Keratinocyte (primary cell): ENCODE measurements around the gene RHOXF2B. TPM values are rescaled to one million over a fixed set of nuclear protein-coding genes. Genes with fewer than 3 reads are reported as not detected.

Source experiments
- DNase-seq: peaks from one replicate; pipeline ENCODE4 v3.0.0-alpha.2; 2011; ENCODE audit warnings: low read depth, missing footprints, low spot score
- FAIRE-seq: peaks from 2 replicates; lab custom pipeline; 2011; peaks lifted over from hg19 to GRCh38; lab: Jason Lieb, UNC
- H2AFZ ChIP-seq: 2 replicates; pipeline ENCODE4 v1.6.0; 2012; ENCODE audit warnings: low read length, control low read depth, inconsistent platforms; ENCODE audit not compliant: control insufficient read depth
- H3K27ac ChIP-seq: 2 replicates; pipeline ENCODE4 v1.5.1; 2011; ENCODE audit warnings: low read length; ENCODE audit not compliant: control insufficient read depth, insufficient read depth
- H3K27me3 ChIP-seq: 3 replicates; pipeline ENCODE4 v1.6.0; 2011; ENCODE audit warnings: low read length; ENCODE audit not compliant: control insufficient read depth, insufficient read depth; ENCODE audit errors: extremely low read depth
- H3K36me3 ChIP-seq, 2 experiments: 2 replicates in 1 of 2; 3 replicates in 1 of 2; pipeline ENCODE4 v1.5.1; 2011; ENCODE audit warnings: low read length in 2 of 2, mild to moderate bottlenecking in 1 of 2; ENCODE audit not compliant: control insufficient read depth in 2 of 2, insufficient read depth in 2 of 2; ENCODE audit errors: extremely low read depth in 1 of 2
- H3K4me1 ChIP-seq: 3 replicates; pipeline ENCODE4 v1.5.1; 2011; ENCODE audit warnings: low read length; ENCODE audit not compliant: control insufficient read depth, insufficient read depth; ENCODE audit errors: extremely low read depth
- H3K4me2 ChIP-seq: 3 replicates; pipeline ENCODE4 v1.6.0; 2011; ENCODE audit warnings: low read depth, low read length; ENCODE audit not compliant: control insufficient read depth, insufficient read depth; ENCODE audit errors: extremely low read depth
- H3K4me3 ChIP-seq, 3 experiments: fragments of 200-600 bp in 1 of 3; sonication (generic) in 1 of 3; 2 replicates in 2 of 3; 3 replicates in 1 of 3; pipeline ENCODE4 v1.5.1; 2011 to 2016; ENCODE audit warnings: low read length in 3 of 3, mild to moderate bottlenecking in 3 of 3, control low read depth in 2 of 3, inconsistent platforms in 1 of 3, low read depth in 1 of 3, mixed read lengths in 1 of 3, mixed run types in 1 of 3, moderate library complexity in 1 of 3; ENCODE audit not compliant: control insufficient read depth in 2 of 3, insufficient read depth in 2 of 3; ENCODE audit errors: extremely low read depth in 1 of 3
- H3K79me2 ChIP-seq: 2 replicates; pipeline ENCODE4 v1.6.0; 2012; ENCODE audit warnings: low read length; ENCODE audit not compliant: control insufficient read depth, insufficient read depth
- H3K9ac ChIP-seq: 3 replicates; pipeline ENCODE4 v1.6.0; 2011; ENCODE audit warnings: low read length; ENCODE audit not compliant: control insufficient read depth, insufficient read depth; ENCODE audit errors: extremely low read depth
- H3K9me1 ChIP-seq: 3 replicates; pipeline ENCODE4 v1.6.0; 2011; ENCODE audit warnings: low read length; ENCODE audit not compliant: control insufficient read depth, insufficient read depth; ENCODE audit errors: extremely low read depth
- H3K9me3 ChIP-seq: 2 replicates; pipeline ENCODE4 v1.5.1; 2012; ENCODE audit warnings: low read depth, low read length; ENCODE audit not compliant: control insufficient read depth
- H4K20me1 ChIP-seq: 3 replicates; pipeline ENCODE4 v1.6.0; 2011; ENCODE audit warnings: low read length; ENCODE audit not compliant: control insufficient read depth, insufficient read depth; ENCODE audit errors: extremely low read depth
- CTCF ChIP-seq, 3 experiments: IDR thresholded peaks in 1 of 3; conservative IDR thresholded peaks in 1 of 3; optimal IDR thresholded peaks in 1 of 3; 2 replicates in 2 of 3; 3 replicates in 1 of 3; pipeline versions ENCODE3 to v1.5.1; 2011; ENCODE audit warnings: low read length in 3 of 3, mild to moderate bottlenecking in 3 of 3, moderate library complexity in 2 of 3, control low read depth in 1 of 3, inconsistent platforms in 1 of 3; ENCODE audit not compliant: insufficient read depth in 2 of 3; ENCODE audit errors: extremely low read depth in 1 of 3
- EZH2 ChIP-seq: IDR thresholded peaks from one replicate; pipeline ENCODE4 v1.6.1; 2012; ENCODE audit warnings: inconsistent platforms, mild to moderate bottlenecking, low read length, moderate library complexity
- dilution Hi-C: fragments of 300-500 bp; cut with MboI; formaldehyde crosslinking; loops from one replicate; pipeline ENCODE4 v1.7.0; 2020; ENCODE audit warnings: low sequenced_read_pairs; ENCODE audit not compliant: extremely low pct_ligation_motif_present
- polyA plus RNA-seq, 5 experiments: library from polyadenylated mRNA; depleted of rRNA in 3 of 5; stranded (reverse) in 3 of 5; stranded (forward) in 1 of 5; unstranded in 1 of 5; fragments of >200 nt; gene quantifications; 1 replicate in 1 of 5; 2 replicates in 3 of 5; 3 replicates in 1 of 5; pipeline versions ENCODE4 v1.2.1 to v1.2.3, GENCODE V29; 2011 to 2012; ENCODE audit warnings: missing spikeins in 2 of 5, low read depth in 1 of 5, low replicate concordance in 1 of 5

RHOXF2B gene
- polyA plus RNA-seq, 1 donor (not counting 4 experiments of a cell fraction or from before 2014, with no cell fraction given): 0.03 TPM

- H2AFZ ChIP-seq: no peak within 1 kb of the TSS
- dilution Hi-C loops: no loop called here
Measured at GRCh38 chrX:120115438-120115963, 38.0 kb upstream of the RHOXF2B start, which contains the start of gene RHOXF1. Gene RHOXF1 (minus strand): TSS chrX:120115913. CDS start chrX:120115862, 51 bp downstream.

DNA sequence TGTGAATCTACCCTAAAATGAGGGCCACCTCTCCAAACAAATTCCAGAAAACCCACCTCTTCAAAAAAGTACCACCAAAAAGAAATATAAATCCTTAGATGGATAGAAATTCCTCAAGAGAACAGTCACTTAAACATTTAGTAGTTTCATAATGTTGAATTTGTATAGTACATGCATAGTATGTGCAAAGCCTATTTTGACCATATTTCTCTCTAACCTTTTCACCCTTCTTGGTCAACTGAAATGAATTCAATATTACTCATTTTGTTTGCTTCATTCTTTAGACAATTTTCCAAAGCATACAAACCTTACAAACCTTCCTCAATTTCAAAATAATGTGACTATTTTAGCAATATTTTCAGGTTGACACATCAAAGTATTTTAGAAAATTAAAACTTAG, 34.1 kb upstream of the RHOXF2B start:
- TF ChIP-seq EZH2 (no peak), CTCF (optimal IDR thresholded peaks at IDR 0.05 in 1 of 3, IDR thresholded peaks at IDR 0.05 in 1 of 3, conservative IDR thresholded peaks at IDR 0.05 in 1 of 3; ENCODE audit: extremely low read depth in 1 of 3, insufficient read depth in 2 of 3, low read length in 3 of 3) (no peak)
- Histone ChIP-seq H3K9me1 (no peaks in the 10 kb centered on the region), H3K79me2 (no peaks in the 10 kb centered on the region), H3K9me3 (no peaks in the 10 kb centered on the region), H3K36me3 (no peaks in the 10 kb centered on the region), H3K4me3 (no peak overlapping the region), H3K4me1 (no peaks in the 10 kb centered on the region), H3K27me3 (no peaks in the 10 kb centered on the region), H3K9ac (no peak overlapping the region), H3K27ac (no peak overlapping the region), H4K20me1 (no peaks in the 10 kb centered on the region), H2AFZ (no peak overlapping the region), H3K4me2 (no peak overlapping the region)
- dilution Hi-C loops: no loop called here
- FAIRE-seq (no peak), DNase-seq (no peak)

More at GRCh38 chrX:120115438-120115963, 38.0 kb upstream of the RHOXF2B start, which contains the start of gene RHOXF1:
- no peaks in the 10 kb centered on the region for H3K27me3 ChIP-seq
- no peak within 1 kb of the TSS for H3K4me2 ChIP-seq
- no peaks in the 10 kb centered on the region for H3K4me1 ChIP-seq
- no peak within 1 kb of the TSS for H3K4me3 ChIP-seq
- no peak for DNase-seq
- no peaks in the 10 kb centered on the region for H3K79me2 ChIP-seq
- H3K27ac ChIP-seq: no peak within 1 kb of the TSS
- no peaks in the 10 kb centered on the region for H3K9me1 ChIP-seq
- H3K36me3 ChIP-seq: no peaks in the 10 kb centered on the region
- no peak within 1 kb of the TSS for H3K9ac ChIP-seq
- FAIRE-seq: no peak
- no peaks in the 10 kb centered on the region for H4K20me1 ChIP-seq
- TF ChIP-seq EZH2 (no peak), CTCF (optimal IDR thresholded peaks at IDR 0.05 in 1 of 3, IDR thresholded peaks at IDR 0.05 in 1 of 3, conservative IDR thresholded peaks at IDR 0.05 in 1 of 3; ENCODE audit: extremely low read depth in 1 of 3, insufficient read depth in 2 of 3, low read length in 3 of 3) (no peak)
- H3K9me3 ChIP-seq: no peaks in the 10 kb centered on the region
